ENCODE data around the gene HTRA2.

HTRA2 gene

GRCh38 chr2:74551530-74551929 is 21.8 kb downstream of the HTRA2 start:
- Histone ChIP-seq H3K9me3 (ENCODE audit: insufficient read depth, low read length) (no peaks in the 10 kb centered on the region), H3K4me3 (ENCODE audit: insufficient read length, low read depth) (no peak overlapping the region), H3K9ac (ENCODE audit: insufficient read length, low read depth) (no peak overlapping the region), H3K27me3 (ENCODE audit: insufficient read depth, insufficient read length) (peaks cover 66% of the 10 kb centered on the region), H3K36me3 (ENCODE audit: insufficient read depth, insufficient read length, low read length) (peaks cover 8% of the 10 kb centered on the region), H3K4me1 (ENCODE audit: insufficient read depth, insufficient read length) (peaks cover 7% of the 10 kb centered on the region)
- TF ChIP-seq SUZ12 (IDR thresholded peaks at IDR 0.05; ENCODE audit: extremely low read depth, insufficient read depth, insufficient read length) (no peak), YY1 (IDR thresholded peaks at IDR 0.05; ENCODE audit: insufficient read depth, insufficient read length) (no peak), ZNF274 (IDR thresholded peaks at IDR 0.05; ENCODE audit: low read depth, low read length) (no peak)
- DNase-seq (ENCODE audit: low read depth, low spot score) = no peak

GRCh38 chr2:74551942-74552913 is 22.5 kb downstream of the HTRA2 start:
- Histone ChIP-seq H3K36me3 (ENCODE audit: insufficient read depth, insufficient read length, low read length) (peaks cover 15% of the 10 kb centered on the region), H3K4me1 (ENCODE audit: insufficient read depth, insufficient read length) (peaks cover 7% of the 10 kb centered on the region), H3K9me3 (ENCODE audit: insufficient read depth, low read length) (no peaks in the 10 kb centered on the region), H3K27me3 (ENCODE audit: insufficient read depth, insufficient read length) (peaks cover 64% of the 10 kb centered on the region), H3K4me3 (ENCODE audit: insufficient read length, low read depth) (no peak overlapping the region), H3K9ac (ENCODE audit: insufficient read length, low read depth) (no peak overlapping the region)
- TF ChIP-seq SUZ12 (IDR thresholded peaks at IDR 0.05; ENCODE audit: extremely low read depth, insufficient read depth, insufficient read length) (no peak), ZNF274 (IDR thresholded peaks at IDR 0.05; ENCODE audit: low read depth, low read length) (no peak), YY1 (IDR thresholded peaks at IDR 0.05; ENCODE audit: insufficient read depth, insufficient read length) (no peak)
- no peak for DNase-seq (ENCODE audit: low read depth, low spot score)

GRCh38 chr2:74552914-74553811 is 23.4 kb downstream of the HTRA2 start:
- Histone ChIP-seq H3K36me3 (ENCODE audit: insufficient read depth, insufficient read length, low read length) (peaks cover 15% of the 10 kb centered on the region), H3K9me3 (ENCODE audit: insufficient read depth, low read length) (no peaks in the 10 kb centered on the region), H3K4me3 (ENCODE audit: insufficient read length, low read depth) (peak overlapping the region; percentile 82), H3K27me3 (ENCODE audit: insufficient read depth, insufficient read length) (peaks cover 55% of the 10 kb centered on the region), H3K9ac (ENCODE audit: insufficient read length, low read depth) (peak overlapping the region; percentile 59), H3K4me1 (ENCODE audit: insufficient read depth, insufficient read length) (peaks cover 7% of the 10 kb centered on the region)
- DNase-seq (ENCODE audit: low read depth, low spot score) = no peak
- no peak for TF ChIP-seq ZNF274 (IDR thresholded peaks at IDR 0.05; ENCODE audit: low read depth, low read length)

GRCh38 chr2:74553892-74554819 is 24.4 kb downstream of the HTRA2 start, which contains the start of the genes DOK1 and LOXL3:
DOK1 (plus strand) TSS chr2:74554720; CDS start chr2:74554755, 35 bp downstream.
LOXL3 (minus strand) TSS chr2:74553942; CDS start chr2:74552634, 1,308 bp downstream.
- Histone ChIP-seq H3K9ac (ENCODE audit: insufficient read length, low read depth) (peak within 1 kb of the TSS; percentile 76), H3K4me1 (ENCODE audit: insufficient read depth, insufficient read length) (peaks cover 7% of the 10 kb centered on the region)
- TF ChIP-seq YY1 (IDR thresholded peaks at IDR 0.05; ENCODE audit: insufficient read depth, insufficient read length) (no peak), ZNF274 (IDR thresholded peaks at IDR 0.05; ENCODE audit: low read depth, low read length) (no peak), SUZ12 (IDR thresholded peaks at IDR 0.05; ENCODE audit: extremely low read depth, insufficient read depth, insufficient read length) (no peak)

GRCh38 chr2:74554820-74555531 is 25.2 kb downstream of the HTRA2 start:
- H3K4me1 ChIP-seq (ENCODE audit: insufficient read depth, insufficient read length) = peaks cover 7% of the 10 kb centered on the region
- H3K9ac ChIP-seq (ENCODE audit: insufficient read length, low read depth) = peak overlapping the region; percentile 76
- peak overlapping the region; percentile 82 for H3K4me3 ChIP-seq (ENCODE audit: insufficient read length, low read depth)
- no peaks in the 10 kb centered on the region for H3K9me3 ChIP-seq (ENCODE audit: insufficient read depth, low read length)
- peaks cover 38% of the 10 kb centered on the region for H3K27me3 ChIP-seq (ENCODE audit: insufficient read depth, insufficient read length)
- no peak for DNase-seq (ENCODE audit: low read depth, low spot score)
- H3K36me3 ChIP-seq (ENCODE audit: insufficient read depth, insufficient read length, low read length) = peaks cover 14% of the 10 kb centered on the region
- TF ChIP-seq ZNF274 (IDR thresholded peaks at IDR 0.05; ENCODE audit: low read depth, low read length) (no peak), YY1 (IDR thresholded peaks at IDR 0.05; ENCODE audit: insufficient read depth, insufficient read length) (no peak)

More at GRCh38 chr2:74553892-74554819, 24.4 kb downstream of the HTRA2 start, which contains the start of the genes DOK1 and LOXL3:
- Histone ChIP-seq H3K36me3 (ENCODE audit: insufficient read depth, insufficient read length, low read length) (peaks cover 15% of the 10 kb centered on the region), H3K9me3 (ENCODE audit: insufficient read depth, low read length) (no peaks in the 10 kb centered on the region), H3K4me3 (ENCODE audit: insufficient read length, low read depth) (peak within 1 kb of the TSS; percentile 82), H3K27me3 (ENCODE audit: insufficient read depth, insufficient read length) (peaks cover 46% of the 10 kb centered on the region)
- DNase-seq (ENCODE audit: low read depth, low spot score) = peak; percentile 73

GRCh38 chr2:74555610-74556103 is 25.9 kb downstream of the HTRA2 start:
- Histone ChIP-seq H3K4me1 (ENCODE audit: insufficient read depth, insufficient read length) (peaks cover 12% of the 10 kb centered on the region), H3K36me3 (ENCODE audit: insufficient read depth, insufficient read length, low read length) (peaks cover 12% of the 10 kb centered on the region), H3K27me3 (ENCODE audit: insufficient read depth, insufficient read length) (peaks cover 31% of the 10 kb centered on the region), H3K4me3 (ENCODE audit: insufficient read length, low read depth) (peak overlapping the region; percentile 82), H3K9ac (ENCODE audit: insufficient read length, low read depth) (peak overlapping the region; percentile 76), H3K9me3 (ENCODE audit: insufficient read depth, low read length) (no peaks in the 10 kb centered on the region)
- TF ChIP-seq ZNF274 (IDR thresholded peaks at IDR 0.05; ENCODE audit: low read depth, low read length) (no peak), SUZ12 (IDR thresholded peaks at IDR 0.05; ENCODE audit: extremely low read depth, insufficient read depth, insufficient read length) (no peak), YY1 (IDR thresholded peaks at IDR 0.05; ENCODE audit: insufficient read depth, insufficient read length) (no peak)
- DNase-seq (ENCODE audit: low read depth, low spot score) = no peak

Data from NT2/D1 (cell line).